LHCN-M2 (cell line): ENCODE measurements around the gene ENDOU. TPM values are rescaled to one million over a fixed set of nuclear protein-coding genes. Genes with fewer than 3 reads are reported as not detected.

Source experiments
- DNase-seq: peaks from one replicate; pipeline ENCODE4 v3.0.0-alpha.2; 2012; ENCODE audit warnings: low read depth
- total RNA-seq: library from RNA; depleted of rRNA; stranded (reverse); fragments of >200 nt; gene quantifications from 2 replicates; pipeline ENCODE4 v1.2.3, GENCODE V29; 2014

The ENDOU gene
- total RNA-seq, 1 experiment from 2014 or later = 0.63 TPM

DNA sequence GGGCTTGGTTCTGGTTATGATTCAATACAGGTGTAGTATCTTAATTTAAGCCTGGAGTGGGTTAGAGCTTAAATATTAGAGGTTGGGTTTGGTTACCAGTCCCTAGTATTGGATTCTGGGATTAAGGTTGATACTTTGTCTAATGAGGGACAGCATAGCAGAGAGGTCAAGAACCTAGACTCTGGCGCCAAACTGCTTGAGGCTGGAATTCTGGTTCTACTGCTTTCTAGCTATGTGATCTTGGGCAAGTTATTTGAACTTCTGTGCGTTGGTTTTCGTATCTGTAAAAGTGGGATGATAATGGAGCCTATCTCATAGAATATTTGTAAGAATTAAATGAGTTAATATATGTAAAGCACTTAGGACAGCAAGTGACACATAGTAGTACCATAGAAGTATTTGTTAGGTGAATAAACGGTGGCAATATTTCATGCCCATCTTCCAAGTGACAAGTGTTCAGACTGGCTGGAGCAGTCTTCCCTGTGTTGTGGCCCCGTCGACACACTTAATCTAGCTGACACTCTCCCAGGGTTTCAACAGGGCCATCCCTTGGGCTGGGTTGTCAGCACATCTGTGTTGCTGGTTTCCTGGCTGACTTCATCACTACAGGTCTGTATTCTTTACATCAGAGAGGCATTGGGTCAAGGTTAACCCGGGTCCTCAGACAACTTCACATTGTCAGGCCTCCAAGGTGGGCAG, 3.0 kb downstream of the ENDOU start:
- no peak for DNase-seq

GRCh38 chr12:47721431-47721973, 3.8 kb downstream of the ENDOU start:
- DNase-seq = no peak

GRCh38 chr12:47718531-47718930, 6.8 kb downstream of the ENDOU start:
- DNase-seq = peak; percentile 18

DNA sequence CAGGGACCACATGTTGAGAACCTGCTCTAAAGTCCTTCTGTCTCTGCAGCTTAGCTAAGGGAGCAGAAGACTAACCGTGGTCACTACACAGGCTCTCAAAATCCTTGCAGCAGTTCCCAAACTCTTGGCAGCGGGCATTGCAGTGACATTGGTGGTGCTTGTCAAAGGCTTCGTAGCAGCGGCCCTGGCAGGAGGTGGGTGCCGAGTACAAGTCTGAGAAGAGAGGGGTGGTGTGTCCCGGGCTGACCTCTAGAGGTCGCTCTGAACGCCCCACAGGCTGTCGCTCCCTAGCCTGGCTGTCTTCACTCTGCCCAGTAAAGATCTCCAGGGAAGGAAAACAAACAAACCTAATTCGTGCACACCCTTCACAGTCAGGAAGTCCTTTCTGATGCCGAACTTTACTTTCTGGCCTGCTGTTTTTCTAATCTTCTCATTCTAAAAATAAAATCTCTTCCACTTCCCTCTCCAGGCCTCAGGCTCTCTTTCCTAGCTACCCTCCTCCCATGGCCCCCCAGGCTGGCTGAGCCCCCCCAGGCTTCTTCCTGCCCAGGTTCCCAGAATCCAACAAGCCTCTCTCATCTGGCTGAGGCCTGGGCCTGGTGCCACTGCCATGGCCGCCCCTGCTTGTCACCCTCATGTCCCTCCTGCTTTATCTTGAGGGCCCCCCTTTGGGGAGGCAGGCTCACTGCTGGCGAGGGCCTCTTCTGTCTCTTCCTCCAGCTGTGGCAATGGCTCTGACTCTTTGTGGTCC, 7.7 kb downstream of the ENDOU start:
- peak; percentile 84 for DNase-seq

DNA sequence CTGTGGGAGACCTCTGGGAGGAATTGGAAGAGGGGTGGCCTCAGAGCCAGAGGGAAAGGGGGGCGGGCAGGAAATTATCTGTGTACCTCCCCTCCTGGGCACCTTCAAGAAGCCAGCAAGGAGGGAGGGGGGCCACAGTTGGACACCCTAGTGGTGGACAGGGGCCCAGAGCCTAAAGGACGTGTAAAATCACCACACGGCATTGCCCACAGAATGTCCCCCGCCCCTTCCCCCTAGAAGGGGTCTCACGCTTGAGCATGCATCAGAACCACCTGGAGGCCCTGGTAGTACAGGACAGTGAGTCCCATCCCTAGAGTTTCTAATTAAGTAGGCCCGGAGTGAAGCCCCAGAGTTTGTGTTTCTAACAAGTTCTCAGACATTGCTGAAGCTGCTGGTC, 8.2 kb downstream of the ENDOU start:
- DNase-seq = no peak

DNA sequence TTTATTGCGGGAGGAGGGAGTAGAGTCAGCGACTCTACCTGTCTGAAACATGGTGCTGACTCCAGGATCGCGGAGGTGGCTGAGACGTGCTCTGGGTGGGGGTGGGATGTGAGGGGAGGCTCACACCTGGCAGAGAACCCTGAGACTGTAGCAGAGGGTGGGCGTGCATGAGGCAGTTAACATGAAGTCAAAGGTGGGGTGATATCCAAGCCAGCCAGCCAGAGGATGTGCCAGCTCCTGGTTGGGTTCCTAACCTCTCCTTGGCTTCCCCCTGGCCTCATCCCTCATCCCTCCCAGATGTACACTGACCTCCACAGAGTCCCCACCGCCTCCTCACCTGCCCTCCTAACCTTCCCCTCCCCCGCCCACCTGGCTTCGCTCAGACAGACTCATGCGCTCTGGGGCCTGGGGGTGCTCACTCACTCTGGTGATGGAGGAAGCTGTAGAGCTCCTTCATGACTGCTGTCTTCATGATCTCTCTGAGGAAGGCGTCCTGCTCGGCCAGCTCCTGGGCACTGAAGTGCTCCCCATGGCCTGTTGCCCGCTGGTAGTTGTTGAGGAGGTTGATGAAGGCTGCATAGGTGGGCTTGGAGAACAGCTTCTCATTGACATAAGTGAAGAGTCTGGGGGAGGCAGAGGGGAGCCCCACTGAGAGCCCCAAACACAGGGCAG, 9.3 kb downstream of the ENDOU start:
- no peak for DNase-seq

DNA sequence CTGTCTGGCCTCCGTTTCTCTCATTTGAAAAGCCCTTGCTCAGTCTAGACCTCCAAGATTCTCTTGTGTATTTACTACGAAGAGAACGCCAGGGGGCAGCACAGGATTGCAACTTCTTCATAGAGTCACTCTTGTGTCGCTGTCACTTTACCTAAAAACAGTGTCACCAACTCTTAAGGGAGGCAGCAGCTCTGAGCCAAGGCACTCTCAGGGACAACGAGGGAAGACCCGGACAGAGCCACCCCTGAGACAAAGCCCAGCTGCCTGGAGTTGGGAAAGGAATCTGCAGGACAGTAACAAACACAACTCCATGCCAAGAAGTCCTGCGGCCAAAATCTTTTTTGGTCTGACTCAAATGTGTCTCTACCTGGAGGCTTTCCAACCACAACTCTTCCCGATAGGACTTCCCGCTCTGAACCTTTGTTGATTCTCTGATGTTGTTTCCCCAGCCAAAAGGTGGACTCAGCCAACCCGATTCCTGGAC, 9.9 kb downstream of the ENDOU start:
- peak; percentile 58 for DNase-seq

- DNase-seq = no peak
Observed at GRCh38 chr12:47714826-47715386, 10.4 kb downstream of the ENDOU start.

- no peak for DNase-seq
Observed at GRCh38 chr12:47712171-47712570, 13.1 kb downstream of the ENDOU start.

GRCh38 chr12:47711448-47711847, 13.8 kb downstream of the ENDOU start:
- no peak for DNase-seq

DNA sequence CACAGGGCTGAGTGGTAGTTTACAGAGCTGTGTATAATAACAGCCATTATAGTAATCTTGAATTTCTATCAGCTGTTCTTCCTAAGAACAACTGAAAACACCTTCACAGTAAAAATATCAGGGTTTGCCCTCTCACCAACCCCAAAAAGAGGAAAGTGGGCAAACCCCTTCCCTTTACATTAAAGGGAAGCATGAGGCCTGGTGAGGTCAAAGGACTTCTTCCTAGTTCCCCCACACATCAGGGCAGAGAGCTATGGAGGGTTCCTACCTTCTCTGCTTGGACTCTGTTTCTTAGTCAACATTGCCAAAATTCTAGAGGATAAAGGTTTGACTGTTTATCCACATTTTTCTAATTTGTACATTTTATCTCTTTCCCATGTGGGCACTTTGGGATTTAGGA, 15.0 kb downstream of the ENDOU start:
- no peak for DNase-seq

GRCh38 chr12:47709671-47710070, 15.6 kb downstream of the ENDOU start:
- no peak for DNase-seq

DNA sequence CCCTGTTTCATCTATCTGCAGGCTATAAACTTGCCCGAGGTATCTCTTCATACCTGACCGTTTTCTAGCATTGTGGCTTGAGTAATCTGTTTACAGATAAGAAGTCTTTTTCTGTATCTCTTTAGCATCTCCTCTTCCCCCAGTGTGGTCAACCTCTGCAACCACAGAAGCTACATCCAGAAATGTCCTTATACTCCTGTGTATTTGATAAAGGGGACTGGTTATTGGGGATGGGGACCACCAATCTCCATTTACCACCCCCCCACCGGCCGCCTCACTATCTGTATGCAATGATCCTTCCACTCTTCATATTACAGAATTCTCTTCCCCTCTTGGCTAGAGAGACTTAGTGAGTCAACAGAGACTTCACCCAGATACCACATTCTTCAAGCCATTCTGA, 16.1 kb downstream of the ENDOU start:
- no peak for DNase-seq

- no peak for DNase-seq
Observed at GRCh38 chr12:47707905-47708543, 17.3 kb downstream of the ENDOU start.

DNA sequence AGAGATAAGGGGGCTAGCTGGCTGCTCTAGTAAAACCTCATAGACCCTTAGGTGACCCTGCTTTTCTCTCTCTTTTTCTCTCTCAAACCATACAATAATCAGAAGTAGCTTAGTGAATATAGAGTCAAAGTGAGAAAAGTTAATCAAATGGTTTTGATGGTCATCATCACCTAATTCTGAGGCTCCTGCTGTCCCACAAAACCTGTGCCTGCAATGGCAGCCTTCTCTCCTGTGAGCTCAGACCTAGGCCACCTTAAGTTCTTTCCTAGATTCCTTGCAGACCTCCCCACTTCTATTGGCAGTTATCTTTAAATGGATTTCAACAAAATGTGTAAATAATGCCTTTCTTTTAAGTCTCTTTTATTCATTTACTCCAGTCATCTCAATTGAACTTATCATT, 17.9 kb downstream of the ENDOU start:
- DNase-seq = no peak

DNA sequence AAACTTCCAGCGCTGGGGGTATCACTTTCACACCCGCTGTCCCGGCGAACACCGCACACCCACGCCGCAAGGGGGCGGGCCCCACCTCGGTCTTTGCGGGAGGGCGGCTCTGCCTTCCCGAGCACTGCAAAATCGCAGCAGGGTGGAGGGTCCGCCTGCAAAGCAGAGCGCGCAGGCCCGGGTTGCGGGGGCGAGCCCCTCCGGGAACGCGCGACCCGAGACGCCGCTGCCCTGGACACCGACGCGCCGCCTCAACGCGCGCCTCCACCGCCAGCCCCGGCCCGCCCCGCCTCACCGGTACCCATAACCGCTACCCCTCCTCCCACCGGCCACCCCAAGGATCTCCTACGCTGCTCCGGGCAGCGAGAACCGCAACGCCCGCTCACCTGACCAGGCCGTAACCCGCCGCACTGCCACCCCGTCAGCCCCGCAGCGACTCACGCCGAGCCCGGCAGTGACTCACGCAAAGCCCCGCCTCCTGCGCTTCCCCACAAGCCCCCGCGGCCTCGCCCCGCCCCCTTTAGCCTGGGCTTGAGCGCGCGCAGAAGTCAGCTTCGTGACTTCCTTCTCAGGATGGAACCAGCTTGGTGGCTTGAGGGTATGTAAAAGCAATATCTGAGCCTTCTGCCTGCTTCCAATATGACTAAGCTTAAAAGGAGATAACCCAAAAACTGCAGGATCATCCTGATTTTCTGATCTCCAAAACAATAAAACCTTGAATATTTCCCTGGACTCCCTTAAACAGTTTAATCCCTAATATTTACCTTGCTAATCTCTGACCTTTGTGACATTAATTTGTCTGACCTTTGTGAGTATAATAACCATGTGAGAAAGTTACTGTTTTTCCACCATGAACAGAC, 19.5 kb downstream of the ENDOU start, which contains the start of gene RPAP3:
Gene RPAP3 (minus strand): TSS at position 465 of the 860 bp plus-strand sequence. CDS start 3,190 bp downstream, outside the sequence.
- peak; percentile 91 for DNase-seq

DNA sequence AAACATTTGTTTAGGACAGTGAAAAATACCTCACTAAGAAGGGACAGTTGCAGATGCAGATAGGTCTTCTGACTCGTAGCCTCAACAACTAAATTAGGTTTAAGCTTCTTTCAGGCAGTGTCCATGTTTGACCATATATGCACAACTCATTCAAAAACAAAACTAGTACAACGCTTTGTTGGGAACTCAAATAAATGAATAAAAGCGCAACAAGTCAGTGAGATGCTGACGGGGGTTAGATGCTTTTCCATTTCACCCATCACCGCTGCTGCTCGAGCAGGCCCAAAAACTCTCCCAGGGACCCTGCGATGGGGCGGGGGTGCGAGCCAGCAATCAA, 20.1 kb downstream of the ENDOU start:
- DNase-seq = no peak

DNA sequence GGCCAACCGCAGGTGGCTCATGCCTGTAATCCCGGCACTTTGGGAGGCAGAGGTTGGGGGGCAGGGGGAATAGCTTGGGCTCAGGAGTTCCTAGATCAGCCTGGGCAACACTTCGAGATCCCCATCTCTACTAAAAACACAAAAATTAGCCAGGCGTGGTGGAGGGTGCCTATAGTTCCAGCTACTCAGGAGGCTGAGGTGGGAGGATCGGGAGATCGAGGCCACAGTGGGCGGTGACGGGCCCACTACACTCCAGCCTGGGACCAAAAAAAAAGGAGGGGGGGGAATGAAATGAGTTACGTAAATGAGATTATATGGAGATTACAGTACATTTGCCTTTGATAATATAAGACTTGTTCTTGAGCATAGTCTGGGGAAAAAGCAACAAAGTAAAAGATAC, 20.6 kb downstream of the ENDOU start:
- DNase-seq = no peak

GRCh38 chr12:47700263-47700662, 25.0 kb downstream of the ENDOU start:
- DNase-seq = no peak

DNA sequence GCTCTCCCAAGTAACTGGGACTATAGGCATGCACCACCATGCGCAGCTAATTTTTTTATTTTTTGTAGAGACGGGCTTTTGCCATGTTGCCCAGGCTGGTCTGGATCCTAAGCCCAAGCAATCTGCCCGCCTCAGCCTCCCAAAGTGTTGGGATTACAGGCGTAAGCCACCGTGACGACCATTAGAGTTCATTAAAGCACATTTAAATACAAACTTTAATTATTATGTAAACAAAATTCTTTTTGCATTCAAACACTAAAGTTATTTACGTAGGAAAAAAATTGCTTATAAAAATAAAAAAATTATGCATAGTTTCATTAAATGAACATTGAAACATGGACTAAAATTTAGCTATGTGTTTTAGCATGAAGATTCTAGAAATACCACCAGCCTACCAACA, 26.7 kb downstream of the ENDOU start:
- no peak for DNase-seq
